NCI-H345 (cell line): ENCODE data around the gene PCDHGC3.

ENCODE experiments used
- DNase-seq: peaks from one replicate; lab custom pipeline; 2025; lab: John Stamatoyannopoulos, UW

PCDHGC3 gene

DNA sequence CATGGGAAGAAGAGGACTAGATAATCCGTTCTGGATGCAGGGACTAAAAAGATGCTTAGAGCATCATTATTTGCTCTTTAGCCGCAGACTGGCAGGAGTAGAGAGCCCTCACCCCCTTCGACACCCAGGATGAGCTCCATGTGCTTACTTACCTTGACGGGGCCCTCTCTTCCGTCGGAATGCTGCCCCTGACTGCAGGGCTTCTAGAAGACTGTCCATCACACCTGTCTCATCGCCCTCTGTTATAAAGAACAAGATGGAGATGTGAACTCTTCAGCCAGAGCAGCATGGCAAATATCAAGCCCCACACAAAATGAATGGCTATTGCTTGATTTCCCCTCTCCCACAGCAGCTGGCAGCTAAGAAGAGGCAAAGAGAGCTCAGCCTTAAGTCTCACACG lies 48.2 kb downstream of the PCDHGC3 start:
- DNase-seq: no peak

- peak; percentile 76 for DNase-seq
These were observed 49.1 kb downstream of the PCDHGC3 start for GRCh38 chr5:141524604-141525597.

GRCh38 chr5:141525653-141526052 lies 49.9 kb downstream of the PCDHGC3 start:
- DNase-seq: no peak

DNA sequence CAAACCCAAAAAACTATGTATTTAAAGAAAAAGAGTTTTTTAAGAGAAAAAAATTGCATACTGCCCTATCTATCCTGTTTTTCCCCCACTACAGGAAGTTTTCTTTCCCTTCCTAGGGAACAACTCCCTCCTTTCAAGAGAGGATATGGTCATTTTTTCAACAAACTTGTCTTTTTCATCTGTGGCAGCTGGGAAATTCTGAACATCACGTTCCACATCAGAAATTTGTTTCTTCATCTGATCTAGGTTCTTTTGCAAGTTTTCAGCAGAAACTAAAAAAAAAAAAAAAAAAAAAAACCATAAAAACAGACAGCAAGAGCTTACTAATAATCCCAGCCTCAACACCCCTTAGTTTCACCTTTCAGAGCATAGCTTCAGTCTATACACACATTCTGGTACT lies 51.7 kb downstream of the PCDHGC3 start:
- no peak for DNase-seq
